Hepatocyte (in vitro differentiated cells): ENCODE results near the gene ECHDC3. TPM values are rescaled to one million over a fixed set of nuclear protein-coding genes. Genes with fewer than 3 reads are reported as not detected.

Experiments used
- DNase-seq: peaks from one replicate; pipeline ENCODE4 v3.0.0-alpha.2; 2016; ENCODE audit warnings: low spot score
- H2AFZ ChIP-seq: fragments of 200-600 bp; sonication (generic); 2 replicates; pipeline ENCODE4 v1.6.0; 2016; ENCODE audit warnings: antibody characterized with exemption, mild to moderate bottlenecking
- H3K27ac ChIP-seq: fragments of 200-600 bp; sonication (generic); 2 replicates; pipeline ENCODE4 v1.5.1; 2016; ENCODE audit warnings: mild to moderate bottlenecking
- H3K27me3 ChIP-seq: fragments of 200-600 bp; sonication (generic); 2 replicates; pipeline ENCODE4 v1.6.1; 2016
- H3K36me3 ChIP-seq: fragments of 200-600 bp; sonication (generic); replicated peaks from 2 replicates; pipeline ENCODE4 v1.5.1; 2016; ENCODE audit warnings: low read depth; ENCODE audit not compliant: insufficient read depth
- H3K4me1 ChIP-seq: fragments of 200-600 bp; sonication (generic); 2 replicates; pipeline ENCODE4 v1.5.1; 2016; ENCODE audit warnings: mild to moderate bottlenecking, moderate library complexity; ENCODE audit not compliant: insufficient read depth
- H3K4me2 ChIP-seq: fragments of 200-600 bp; sonication (generic); 2 replicates; pipeline ENCODE4 v1.6.0; 2016
- H3K4me3 ChIP-seq: fragments of 200-600 bp; sonication (generic); 2 replicates; pipeline ENCODE4 v1.5.1; 2016; ENCODE audit warnings: mild to moderate bottlenecking
- H3K79me2 ChIP-seq: fragments of 200-600 bp; sonication (generic); 2 replicates; pipeline ENCODE4 v1.6.0; 2017; ENCODE audit warnings: mild to moderate bottlenecking
- H3K9me2 ChIP-seq: fragments of 200-600 bp; sonication (generic); replicated peaks from 2 replicates; pipeline ENCODE4 v1.6.0; 2017; ENCODE audit warnings: mild to moderate bottlenecking; ENCODE audit not compliant: insufficient read depth
- H3K9me3 ChIP-seq: fragments of 200-600 bp; sonication (generic); 2 replicates; pipeline ENCODE4 v1.5.1; 2016; ENCODE audit warnings: low read depth, mild to moderate bottlenecking
- H4K20me1 ChIP-seq: fragments of 200-600 bp; sonication (generic); 2 replicates; pipeline ENCODE4 v1.6.0; 2016; ENCODE audit warnings: mild to moderate bottlenecking; ENCODE audit not compliant: insufficient read depth, poor library complexity, severe bottlenecking
- EZH2 ChIP-seq: fragments of 200-600 bp; sonication (generic); IDR thresholded peaks from 2 replicates; pipeline ENCODE4 v1.6.1; 2016; ENCODE audit warnings: antibody characterized with exemption, mild to moderate bottlenecking, borderline replicate concordance
- EZH2phosphoT487 ChIP-seq: fragments of 200-600 bp; sonication (generic); IDR thresholded peaks from one replicate; pipeline ENCODE4 v1.6.1; 2018; ENCODE audit warnings: antibody characterized with exemption, mild to moderate bottlenecking, low read depth, moderate library complexity; ENCODE audit not compliant: unreplicated experiment, severe bottlenecking
- WGBS: methylation state at CpG from one replicate; pipeline ENCODE4 v1.1.6; 2016; ENCODE audit warnings: low lambda C conversion rate; ENCODE audit errors: missing lambda C conversion rate; 5-methylcytosine and 5-hydroxymethylcytosine counted together
- polyA plus RNA-seq: library from polyadenylated mRNA; unstranded; fragments of >200 nt; fragmentation: Nextera tagmentation; extraction: Ambion mirVana; gene quantifications from 2 replicates; pipeline ENCODE4 v1.2.1, GENCODE V29; 2016
- total RNA-seq: library from RNA; depleted of rRNA; stranded (reverse); fragments of >200 nt; gene quantifications from 2 replicates; pipeline ENCODE4 v1.2.3, GENCODE V29; 2014
- TF ChIP-seq, protein P1 (sequence below): fragments of 200-600 bp; sonication (generic); IDR thresholded peaks from 2 replicates; pipeline ENCODE4 v1.5.1; 2016; ENCODE audit warnings: antibody characterized with exemption, mild to moderate bottlenecking; ENCODE audit not compliant: poor library complexity

The ECHDC3 gene
- total and polyA plus RNA-seq, 2 experiments from 2014 or later: 13.2 to 14.8 TPM

DNA sequence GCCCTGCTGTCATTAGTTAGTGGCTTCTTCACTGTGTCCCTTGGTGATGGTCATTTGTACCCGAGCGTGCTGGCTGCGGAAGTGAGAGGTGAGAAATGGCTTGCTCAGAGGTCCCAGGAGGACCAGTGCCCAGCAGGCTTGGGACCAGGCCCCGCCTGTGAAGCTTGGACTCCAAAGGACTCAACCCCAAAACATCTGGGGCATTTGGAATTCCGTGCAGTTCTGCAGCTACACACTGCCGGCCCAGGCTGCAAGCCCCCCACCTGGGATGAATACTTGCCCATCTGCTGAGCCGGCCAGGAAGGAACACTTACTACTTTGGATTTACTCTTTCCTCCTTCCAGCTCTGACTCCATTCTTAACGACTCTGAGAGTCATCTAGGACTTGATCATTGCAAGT, 18.0 kb downstream of the ECHDC3 start:
- H3K36me3 ChIP-seq: no peaks in the 10 kb centered on the region
- H3K4me3 ChIP-seq: no peak overlapping the region
- H3K4me1 ChIP-seq: peaks cover 16% of the 10 kb centered on the region
- no peaks in the 10 kb centered on the region for H3K9me3 ChIP-seq
- H4K20me1 ChIP-seq: no peaks in the 10 kb centered on the region
- TF ChIP-seq, protein P1, sequence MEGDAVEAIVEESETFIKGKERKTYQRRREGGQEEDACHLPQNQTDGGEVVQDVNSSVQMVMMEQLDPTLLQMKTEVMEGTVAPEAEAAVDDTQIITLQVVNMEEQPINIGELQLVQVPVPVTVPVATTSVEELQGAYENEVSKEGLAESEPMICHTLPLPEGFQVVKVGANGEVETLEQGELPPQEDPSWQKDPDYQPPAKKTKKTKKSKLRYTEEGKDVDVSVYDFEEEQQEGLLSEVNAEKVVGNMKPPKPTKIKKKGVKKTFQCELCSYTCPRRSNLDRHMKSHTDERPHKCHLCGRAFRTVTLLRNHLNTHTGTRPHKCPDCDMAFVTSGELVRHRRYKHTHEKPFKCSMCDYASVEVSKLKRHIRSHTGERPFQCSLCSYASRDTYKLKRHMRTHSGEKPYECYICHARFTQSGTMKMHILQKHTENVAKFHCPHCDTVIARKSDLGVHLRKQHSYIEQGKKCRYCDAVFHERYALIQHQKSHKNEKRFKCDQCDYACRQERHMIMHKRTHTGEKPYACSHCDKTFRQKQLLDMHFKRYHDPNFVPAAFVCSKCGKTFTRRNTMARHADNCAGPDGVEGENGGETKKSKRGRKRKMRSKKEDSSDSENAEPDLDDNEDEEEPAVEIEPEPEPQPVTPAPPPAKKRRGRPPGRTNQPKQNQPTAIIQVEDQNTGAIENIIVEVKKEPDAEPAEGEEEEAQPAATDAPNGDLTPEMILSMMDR: no peak
- TF ChIP-seq EZH2 (no peak), EZH2phosphoT487 (no peak)
- WGBS: 92% methylated on average over 8 of the region's 8 CpGs
- DNase-seq: no peak
- no peaks in the 10 kb centered on the region for H3K27me3 ChIP-seq
- H3K27ac ChIP-seq: no peak overlapping the region
- no peaks in the 10 kb centered on the region for H3K79me2 ChIP-seq
- H3K9me2 ChIP-seq: no peaks in the 10 kb centered on the region
- no peak overlapping the region for H3K4me2 ChIP-seq
- H2AFZ ChIP-seq: no peak overlapping the region

DNA sequence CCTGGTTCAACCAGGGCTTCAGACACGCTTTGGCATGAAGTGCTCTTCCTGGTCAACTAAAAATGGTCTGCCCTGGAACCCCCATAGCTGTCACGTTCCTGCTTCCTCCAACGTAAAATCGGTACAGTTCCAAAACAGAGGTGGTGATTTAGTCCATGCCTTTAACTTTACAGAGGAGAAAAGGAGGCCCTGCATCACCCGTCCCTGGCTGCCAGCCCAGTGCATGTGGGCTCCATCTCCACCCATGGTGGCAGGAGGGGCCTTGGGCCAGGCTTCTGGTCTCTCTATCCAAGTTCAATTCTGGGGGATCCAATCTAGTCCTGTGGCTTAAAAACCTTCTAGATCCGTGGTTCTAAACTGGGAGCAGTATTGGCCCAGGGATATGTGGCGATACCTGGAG, 18.7 kb downstream of the ECHDC3 start:
- no peaks in the 10 kb centered on the region for H3K27me3 ChIP-seq
- H2AFZ ChIP-seq: no peak overlapping the region
- 84% methylated on average over 7 of the region's 7 CpGs for WGBS
- H3K4me2 ChIP-seq: no peak overlapping the region
- no peaks in the 10 kb centered on the region for H4K20me1 ChIP-seq
- TF ChIP-seq EZH2 (no peak), EZH2phosphoT487 (no peak)
- TF ChIP-seq, protein P1: no peak
- H3K79me2 ChIP-seq: no peaks in the 10 kb centered on the region
- H3K9me3 ChIP-seq: no peaks in the 10 kb centered on the region
- H3K27ac ChIP-seq: no peak overlapping the region
- H3K4me1 ChIP-seq: peaks cover 16% of the 10 kb centered on the region
- no peak overlapping the region for H3K4me3 ChIP-seq
- no peaks in the 10 kb centered on the region for H3K9me2 ChIP-seq
- no peak for DNase-seq
- no peaks in the 10 kb centered on the region for H3K36me3 ChIP-seq

DNA sequence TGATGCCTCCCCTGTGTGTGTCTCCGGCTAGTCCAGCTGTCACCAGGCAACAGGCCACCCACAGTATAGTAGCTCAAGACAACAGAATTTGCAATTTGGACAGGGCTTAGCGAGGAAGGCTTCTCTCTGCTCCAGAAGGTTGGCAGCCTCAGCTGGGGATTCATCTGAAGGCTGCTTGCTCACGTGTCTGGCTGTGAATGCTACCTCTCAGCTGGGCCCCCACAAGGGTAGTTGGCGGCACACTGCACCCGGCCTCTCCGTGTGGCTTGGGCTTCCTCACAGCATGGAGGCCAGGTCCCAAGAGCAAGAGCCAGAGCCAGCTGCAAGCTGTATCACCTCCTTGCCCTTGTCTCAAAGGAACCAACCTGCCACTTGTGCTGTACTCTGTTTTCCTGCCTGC, 19.2 kb downstream of the ECHDC3 start:
- TF ChIP-seq EZH2 (no peak), EZH2phosphoT487 (no peak)
- TF ChIP-seq, protein P1: no peak
- no peak overlapping the region for H3K4me3 ChIP-seq
- no peaks in the 10 kb centered on the region for H3K9me2 ChIP-seq
- no peaks in the 10 kb centered on the region for H3K27me3 ChIP-seq
- H4K20me1 ChIP-seq: no peaks in the 10 kb centered on the region
- no peak overlapping the region for H3K4me2 ChIP-seq
- DNase-seq: no peak
- H3K27ac ChIP-seq: no peak overlapping the region
- peaks cover 16% of the 10 kb centered on the region for H3K4me1 ChIP-seq
- no peaks in the 10 kb centered on the region for H3K9me3 ChIP-seq
- no peaks in the 10 kb centered on the region for H3K79me2 ChIP-seq
- WGBS: 97% methylated on average over 6 of the region's 6 CpGs
- no peaks in the 10 kb centered on the region for H3K36me3 ChIP-seq
- no peak overlapping the region for H2AFZ ChIP-seq
